ENCODE measurements around the gene FPR2. TPM values are rescaled to one million over a fixed set of nuclear protein-coding genes. Genes with fewer than 3 reads are reported as not detected.
A peak's percentile ranks its signal among the peaks of the same experiment; 100 is the strongest.

FPR2 gene
- total and polyA plus RNA-seq, 2 donors (not counting 3 experiments of a cell fraction or from before 2014, with no cell fraction given), result not detected

DNA sequence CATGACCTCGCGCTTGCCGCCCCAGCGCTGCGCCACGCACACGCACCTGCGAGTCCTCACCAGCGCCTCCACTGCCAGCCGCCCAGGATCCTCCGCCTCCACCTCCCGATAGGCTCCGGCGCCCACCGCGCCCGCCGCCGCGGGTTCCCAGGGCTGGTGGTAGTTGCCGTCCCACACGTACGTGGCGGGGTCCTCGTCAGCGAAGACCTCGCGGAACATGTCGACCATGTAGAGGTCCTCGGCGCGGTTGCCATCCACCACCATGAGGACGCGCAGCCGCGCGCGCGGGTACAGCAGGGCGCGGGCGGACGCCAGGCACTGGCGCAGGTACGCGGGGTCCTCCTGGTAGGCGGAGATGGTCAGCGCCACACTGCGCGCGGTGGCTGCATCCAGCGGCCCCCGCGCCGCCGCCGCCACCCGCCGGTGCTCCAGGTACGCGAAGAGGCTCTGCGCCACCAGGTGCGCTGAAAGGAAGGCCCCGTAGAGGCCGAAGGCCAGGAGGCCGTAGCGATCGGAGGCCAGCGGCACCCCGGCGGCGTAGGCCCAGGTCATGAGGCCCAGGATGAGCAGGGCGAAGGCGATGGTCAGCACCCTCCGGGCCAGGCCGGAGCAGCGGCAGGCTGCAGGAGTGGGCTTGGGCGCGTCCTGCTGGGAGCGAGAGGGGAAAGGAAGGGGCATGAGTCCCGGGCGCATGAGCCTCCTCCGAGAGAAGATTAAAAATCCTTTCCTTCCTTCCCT lies 41.6 kb upstream of the FPR2 start:
- Histone ChIP-seq H3K27ac (ENCODE audit: insufficient read depth, low read depth, low read length) (no peak overlapping the region), H2AFZ (ENCODE audit: low read depth, low read length) (no peak overlapping the region), H3K4me3 (replicated peaks in 1 of 3; ENCODE audit: insufficient read depth in 1 of 3, low read depth in 1 of 3, low read length in 3 of 3) (no peak overlapping the region), H3K4me1 (ENCODE audit: control insufficient read depth, extremely low read depth, insufficient read depth, low read length) (no peaks in the 10 kb centered on the region), H4K20me1 (replicated peaks; ENCODE audit: control insufficient read depth, extremely low read depth, insufficient read depth, low read length) (no peaks in the 10 kb centered on the region), H3K9me1 (replicated peaks; ENCODE audit: control insufficient read depth, extremely low read depth, insufficient read depth, low read length) (no peaks in the 10 kb centered on the region), H3K79me2 (ENCODE audit: control insufficient read depth, insufficient read depth, low read length) (no peaks in the 10 kb centered on the region), H3K9me3 (replicated peaks; ENCODE audit: control insufficient read depth, insufficient read depth, low read length) (no peaks in the 10 kb centered on the region), H3K4me2 (ENCODE audit: insufficient read depth, low read length) (no peak overlapping the region), H3K36me3 (ENCODE audit: control insufficient read depth in 2 of 2, extremely low read depth in 1 of 2, insufficient read depth in 2 of 2, low read length in 2 of 2) (no peaks in the 10 kb centered on the region), H3K9ac (replicated peaks; ENCODE audit: extremely low read depth, insufficient read depth, low read length) (no peak overlapping the region), H3K27me3 (ENCODE audit: control insufficient read depth in 2 of 2, insufficient read depth in 2 of 2, low read length in 2 of 2) (peaks cover 18 to 32% of the 10 kb centered on the region in 2 experiments)
- CTCF ChIA-PET, result interaction anchor here (0.8 to 1.0 kb wide), 2 partner anchors 9 to 58 kb away, joined by 3 to 4 read pairs; no protein-coding TSS in a partner anchor
- no peak for DNase-seq (ENCODE audit: low read depth, low spot score)
- dilution Hi-C loops (cut with MboI; ENCODE audit: extremely low pct_ligation_motif_present, low sequenced_read_pairs) (no loop called here), intact Hi-C loops (cut with micrococcal nuclease) (no loop called here)
- POLR2A ChIA-PET, result no interaction called here
- no peak for FAIRE-seq
- BruUV-seq (replicated peaks), result no TSS peak
- TF ChIP-seq, protein P1, sequence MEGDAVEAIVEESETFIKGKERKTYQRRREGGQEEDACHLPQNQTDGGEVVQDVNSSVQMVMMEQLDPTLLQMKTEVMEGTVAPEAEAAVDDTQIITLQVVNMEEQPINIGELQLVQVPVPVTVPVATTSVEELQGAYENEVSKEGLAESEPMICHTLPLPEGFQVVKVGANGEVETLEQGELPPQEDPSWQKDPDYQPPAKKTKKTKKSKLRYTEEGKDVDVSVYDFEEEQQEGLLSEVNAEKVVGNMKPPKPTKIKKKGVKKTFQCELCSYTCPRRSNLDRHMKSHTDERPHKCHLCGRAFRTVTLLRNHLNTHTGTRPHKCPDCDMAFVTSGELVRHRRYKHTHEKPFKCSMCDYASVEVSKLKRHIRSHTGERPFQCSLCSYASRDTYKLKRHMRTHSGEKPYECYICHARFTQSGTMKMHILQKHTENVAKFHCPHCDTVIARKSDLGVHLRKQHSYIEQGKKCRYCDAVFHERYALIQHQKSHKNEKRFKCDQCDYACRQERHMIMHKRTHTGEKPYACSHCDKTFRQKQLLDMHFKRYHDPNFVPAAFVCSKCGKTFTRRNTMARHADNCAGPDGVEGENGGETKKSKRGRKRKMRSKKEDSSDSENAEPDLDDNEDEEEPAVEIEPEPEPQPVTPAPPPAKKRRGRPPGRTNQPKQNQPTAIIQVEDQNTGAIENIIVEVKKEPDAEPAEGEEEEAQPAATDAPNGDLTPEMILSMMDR (IDR thresholded peaks at IDR 0.05; ENCODE audit: extremely low read depth in 1 of 2, insufficient read depth in 1 of 2, low read depth in 1 of 2, low read length in 2 of 2), result no peak
- TF ChIP-seq EZH2 (IDR thresholded peaks at IDR 0.05; ENCODE audit: borderline replicate concordance, low read depth, low read length, severe bottlenecking), result peak; percentile 79
- no peak for TF ChIP-seq POLR2AphosphoS5 (IDR thresholded peaks at IDR 0.05; ENCODE audit: insufficient read depth, low read depth, low read length)

DNA sequence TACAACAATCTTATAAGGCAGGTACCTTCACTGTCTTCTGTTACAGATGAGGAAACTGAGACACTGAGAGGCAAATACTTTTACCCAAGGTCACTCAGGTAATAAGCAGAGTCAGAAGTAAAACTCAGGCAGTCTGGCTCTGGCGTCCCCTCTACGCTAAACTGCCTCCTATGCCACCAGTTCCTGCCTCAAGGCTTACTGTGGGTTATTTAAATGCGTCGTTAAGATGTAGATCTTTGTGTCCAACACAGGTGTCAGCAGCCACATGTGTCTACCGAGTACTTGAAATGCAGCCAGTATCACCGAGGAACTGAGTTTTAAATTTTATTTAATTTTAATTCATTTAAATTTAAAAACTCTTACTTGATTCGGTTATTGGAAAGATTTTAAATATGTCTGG lies 39.1 kb upstream of the FPR2 start:
- Histone ChIP-seq H3K36me3 (ENCODE audit: control insufficient read depth in 2 of 2, extremely low read depth in 1 of 2, insufficient read depth in 2 of 2, low read length in 2 of 2) (no peaks in the 10 kb centered on the region), H3K9ac (replicated peaks; ENCODE audit: extremely low read depth, insufficient read depth, low read length) (no peak overlapping the region), H3K4me2 (ENCODE audit: insufficient read depth, low read length) (no peak overlapping the region), H3K79me2 (ENCODE audit: control insufficient read depth, insufficient read depth, low read length) (no peaks in the 10 kb centered on the region), H3K9me1 (replicated peaks; ENCODE audit: control insufficient read depth, extremely low read depth, insufficient read depth, low read length) (no peaks in the 10 kb centered on the region), H3K4me1 (ENCODE audit: control insufficient read depth, extremely low read depth, insufficient read depth, low read length) (no peaks in the 10 kb centered on the region), H3K4me3 (replicated peaks in 1 of 3; ENCODE audit: insufficient read depth in 1 of 3, low read depth in 1 of 3, low read length in 3 of 3) (no peak overlapping the region), H3K9me3 (replicated peaks; ENCODE audit: control insufficient read depth, insufficient read depth, low read length) (no peaks in the 10 kb centered on the region), H3K27ac (ENCODE audit: insufficient read depth, low read depth, low read length) (no peak overlapping the region), H4K20me1 (replicated peaks; ENCODE audit: control insufficient read depth, extremely low read depth, insufficient read depth, low read length) (no peaks in the 10 kb centered on the region), H3K27me3 (ENCODE audit: control insufficient read depth in 2 of 2, insufficient read depth in 2 of 2, low read length in 2 of 2) (peaks cover 18 to 32% of the 10 kb centered on the region in 2 experiments), H2AFZ (ENCODE audit: low read depth, low read length) (no peak overlapping the region)
- no TSS peak for BruUV-seq (replicated peaks)
- dilution Hi-C loops (cut with MboI; ENCODE audit: extremely low pct_ligation_motif_present, low sequenced_read_pairs), result no loop called here
- FAIRE-seq (no peak), DNase-seq (ENCODE audit: low read depth, low spot score) (no peak)
- no peak for TF ChIP-seq GATA2 (IDR thresholded peaks at IDR 0.05; ENCODE audit: insufficient read depth, insufficient read length, low read depth, low read length)
- ChIA-PET CTCF (no interaction called here), POLR2A (no interaction called here)
- intact Hi-C loops (cut with micrococcal nuclease), result no loop called here

Measured in endothelial cell of umbilical vein (primary cell).